ENCODE measurements around the gene NFKBIZ. TPM values are rescaled to one million over a fixed set of nuclear protein-coding genes. Genes with fewer than 3 reads are reported as not detected.

Gene NFKBIZ
- total RNA-seq, 1 experiment from 2014 or later = 15.1 TPM

- TF ChIP-seq GABPB1 (CRISPR knock-in tag; IDR thresholded peaks at IDR 0.05) = no peak
Observed at GRCh38 chr3:101811875-101812274, 37.4 kb upstream of the NFKBIZ start (continued).

GRCh38 chr3:101812895-101813294 lies 36.4 kb upstream of the NFKBIZ start:
- Mint-ChIP-seq H3K27me3 (ENCODE audit: low read depth) (no peaks in the 10 kb centered on the region), H3K36me3 (0 out of 2 replicates have a peak, but pooled peaks cover 4% of the 10 kb centered on the region), H3K4me3 (no peak overlapping the region), H3K4me1 (peaks cover 13% of the 10 kb centered on the region), H3K27ac (no peak overlapping the region), H3K9me3 (no peaks in the 10 kb centered on the region)
- ChIA-PET POLR2A (interaction anchor here (0.8 kb wide), 1 partner anchor 37 kb away, joined by 3 read pairs; the partner anchor contains the start of gene NFKBIZ), CTCF (interaction anchor here (0.8 to 1.4 kb wide), 5 partner anchors 9 to 416 kb away, joined by 3 to 11 read pairs (median 6); no protein-coding TSS in a partner anchor)
- TF ChIP-seq IRF2 (CRISPR knock-in tag; IDR thresholded peaks at IDR 0.05; ENCODE audit: borderline replicate concordance, low read depth) (no peak), ATF6 (CRISPR knock-in tag; IDR thresholded peaks at IDR 0.05) (no peak), PRDM15 (CRISPR knock-in tag; IDR thresholded peaks at IDR 0.05) (no peak), NR3C1 (CRISPR knock-in tag; conservative IDR thresholded peaks at IDR 0.05; ENCODE audit: low read depth) (no peak), ZNF416 (CRISPR knock-in tag; IDR thresholded peaks at IDR 0.05) (no peak), NR1H2 (CRISPR knock-in tag; IDR thresholded peaks at IDR 0.05) (no peak), JUN (CRISPR knock-in tag; IDR thresholded peaks at IDR 0.05) (no peak), ZSCAN18 (CRISPR knock-in tag; IDR thresholded peaks at IDR 0.05) (no peak), JAZF1 (CRISPR knock-in tag; IDR thresholded peaks at IDR 0.05) (no peak), ATF2 (CRISPR knock-in tag; IDR thresholded peaks at IDR 0.05; ENCODE audit: borderline replicate concordance, low read depth) (no peak), NFATC4 (CRISPR knock-in tag; IDR thresholded peaks at IDR 0.05) (no peak), PRRX2 (CRISPR knock-in tag; IDR thresholded peaks at IDR 0.05) (no peak), ZNF396 (CRISPR knock-in tag; IDR thresholded peaks at IDR 0.05; ENCODE audit: borderline replicate concordance) (no peak), TEAD1 (CRISPR knock-in tag; IDR thresholded peaks at IDR 0.05) (no peak), ZNF121 (CRISPR knock-in tag; IDR thresholded peaks at IDR 0.05) (no peak), E2F1 (CRISPR knock-in tag; IDR thresholded peaks at IDR 0.05) (no peak)
- ATAC-seq (no peak; the same call in 1 of the 2 replicates), DNase-seq (ENCODE audit: low spot score) (no peak)

Data from WTC11 (cell line).